NCI-H2081 (cell line): Measurements from ENCODE around the gene METTL27.
"Not testable (repeated sequence)": the region's sequence is repeated elsewhere in the genome, so short reads cannot be mapped to it uniquely, and the experiment has no call there.

ENCODE experiments used
- DNase-seq, 2 experiments: peaks; one replicate each; lab custom pipeline; 2025; lab: John Stamatoyannopoulos, UW

The METTL27 gene, protein sequence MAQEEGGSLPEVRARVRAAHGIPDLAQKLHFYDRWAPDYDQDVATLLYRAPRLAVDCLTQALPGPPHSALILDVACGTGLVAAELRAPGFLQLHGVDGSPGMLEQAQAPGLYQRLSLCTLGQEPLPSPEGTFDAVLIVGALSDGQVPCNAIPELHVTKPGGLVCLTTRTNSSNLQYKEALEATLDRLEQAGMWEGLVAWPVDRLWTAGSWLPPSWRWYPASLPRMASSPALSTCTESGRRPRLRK

DNA sequence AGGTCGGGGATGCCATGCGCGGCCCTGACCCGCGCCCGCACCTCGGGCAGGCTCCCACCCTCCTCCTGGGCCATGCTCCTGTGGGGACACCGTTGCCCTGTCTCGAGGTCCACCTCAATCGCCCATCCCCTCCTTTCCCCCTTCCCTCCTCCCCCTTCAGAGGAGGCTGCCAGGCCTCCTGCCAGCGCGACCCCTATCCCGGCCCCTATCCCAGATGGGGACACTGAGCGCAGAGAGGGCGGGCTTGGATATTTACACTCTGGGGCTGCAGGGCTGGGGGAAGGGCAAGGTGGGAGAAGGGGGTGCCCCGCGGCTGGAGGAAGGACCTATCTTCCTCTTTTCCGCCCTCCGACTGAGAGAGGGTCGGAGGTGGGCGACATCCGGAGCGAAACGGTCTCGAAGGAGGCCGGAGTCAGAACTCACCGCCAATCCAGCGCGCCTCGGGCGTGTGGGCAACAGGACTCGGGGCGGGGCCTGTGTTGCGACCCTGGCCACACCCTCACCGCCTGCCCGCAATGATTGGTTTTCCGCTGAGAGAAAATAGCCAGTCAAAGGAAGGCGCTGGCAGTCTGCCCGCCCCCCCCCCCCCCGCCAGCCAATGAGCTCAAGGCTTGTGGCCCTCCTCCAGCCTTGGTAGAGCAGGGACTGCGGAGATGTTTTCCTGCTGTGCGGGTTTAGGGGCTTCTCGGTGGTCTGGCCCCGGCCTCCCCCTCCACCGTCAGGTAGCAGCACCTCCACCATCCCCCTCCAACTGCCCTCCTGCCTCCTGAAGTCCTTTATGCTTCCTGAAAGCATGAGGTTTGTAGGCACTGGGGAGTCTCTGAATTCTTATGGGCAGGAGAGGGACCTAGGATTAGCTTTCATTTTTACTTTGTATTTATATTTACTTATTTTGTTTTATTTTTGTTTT, at the start of gene METTL27:
TSS of gene METTL27 (minus strand) at position 450 of the 910 bp plus-strand sequence. CDS start at position 74, 376 bp downstream.
- peak; percentile 95 to 96 for DNase-seq

DNA sequence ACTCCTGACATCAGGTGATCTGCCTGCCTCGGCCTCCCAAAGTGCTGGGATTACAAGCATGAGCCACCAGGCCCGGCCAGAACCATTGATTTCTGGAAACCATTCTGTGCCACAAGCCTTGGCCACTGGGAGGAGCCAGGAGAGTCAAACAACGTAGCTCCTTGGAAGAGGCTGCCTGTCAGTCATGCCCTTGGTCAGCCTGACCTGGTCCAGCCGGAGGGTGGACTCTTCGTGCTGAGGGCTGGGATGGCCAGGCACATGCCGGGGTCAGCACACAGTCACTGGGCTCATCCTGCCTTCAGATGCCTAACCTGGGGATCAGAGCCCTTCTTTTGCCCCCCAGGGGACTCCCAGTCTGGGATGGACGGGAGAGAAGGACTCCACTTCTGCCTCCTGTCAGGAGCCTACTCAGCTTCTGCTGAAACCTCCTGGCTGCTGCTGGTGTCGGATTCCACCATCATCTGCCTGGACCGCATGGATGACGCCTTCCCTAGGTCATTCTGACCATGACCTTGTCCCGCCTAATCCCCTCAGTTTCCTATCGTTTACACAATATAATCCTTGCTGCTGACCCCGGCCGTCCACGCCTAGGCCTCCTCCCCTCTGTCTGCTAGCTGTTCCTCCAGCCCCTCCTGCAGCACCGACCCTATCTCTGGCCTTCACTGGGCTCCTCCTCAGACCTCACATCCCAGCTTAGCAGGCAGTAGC, 49.0 kb upstream of the METTL27 start:
- no peak for DNase-seq

DNA sequence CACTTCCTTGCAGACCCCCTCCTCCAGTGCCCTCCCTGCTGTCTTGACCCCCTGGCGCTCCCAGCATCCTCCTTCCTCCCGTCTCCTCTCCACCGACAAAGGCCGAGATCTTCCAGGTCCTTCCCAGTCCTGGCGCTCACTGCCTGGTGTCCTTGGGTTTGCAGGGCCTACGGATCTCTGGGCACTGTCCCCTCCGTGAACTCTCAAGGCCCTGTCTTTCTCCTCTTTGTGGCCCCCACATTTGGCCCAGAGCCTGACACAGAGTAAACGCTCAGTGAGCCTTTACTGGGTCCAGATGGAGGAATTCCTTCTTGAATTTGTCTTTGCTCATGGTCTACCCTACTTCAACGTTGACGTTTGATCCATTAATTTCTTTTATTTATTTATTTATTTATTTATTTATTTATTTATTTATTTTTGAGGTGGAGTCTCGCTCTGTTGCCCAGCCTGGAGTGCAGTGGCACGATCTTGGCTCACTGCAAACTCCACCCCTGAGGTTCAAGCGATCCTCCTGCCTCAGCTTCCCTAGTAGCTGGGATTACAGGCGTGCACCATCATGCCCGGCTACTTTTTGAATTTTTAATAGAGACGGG, 48.3 kb upstream of the METTL27 start:
- no peak for DNase-seq

DNA sequence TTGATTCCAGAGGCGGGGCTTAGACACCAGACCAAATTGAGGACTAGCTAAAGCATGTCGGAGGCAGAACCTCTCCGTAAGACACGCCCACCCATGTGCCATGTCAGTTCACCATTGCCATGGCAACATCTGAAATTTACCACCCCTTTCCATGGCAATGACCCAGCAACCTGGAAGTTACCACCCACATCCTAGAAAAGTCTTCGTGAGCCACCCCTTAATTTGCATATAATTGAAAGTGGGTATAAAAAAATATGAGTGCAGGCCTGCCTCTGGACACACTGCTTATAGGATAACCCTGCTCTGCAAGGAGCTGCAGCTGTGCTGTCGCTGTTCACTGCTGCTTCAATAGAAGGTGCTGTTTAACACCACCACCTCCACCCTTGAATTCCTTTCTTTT, 46.6 kb upstream of the METTL27 start:
- DNase-seq: peak in 1 of 2 experiments; percentile 9

DNA sequence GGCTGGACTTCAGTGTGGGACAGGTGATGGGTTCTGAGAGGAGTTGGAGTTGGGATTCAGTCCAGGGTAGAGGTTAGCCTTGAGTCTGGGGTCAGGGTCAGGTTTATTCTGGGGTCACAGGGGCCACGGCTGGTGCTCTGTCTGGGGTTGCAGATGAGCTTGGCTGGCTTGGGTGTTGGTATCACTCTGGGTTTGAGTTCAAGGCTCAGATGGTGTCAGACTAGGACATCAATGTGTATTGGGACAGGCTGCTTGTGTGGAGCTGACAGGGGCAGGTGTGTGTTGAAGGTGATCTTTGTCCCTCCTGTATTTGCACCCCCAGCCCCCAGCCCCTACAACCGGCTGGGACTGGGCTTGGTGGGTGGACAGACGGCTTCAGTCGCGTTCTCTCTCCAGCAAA, 45.4 kb upstream of the METTL27 start:
- no peak for DNase-seq

DNA sequence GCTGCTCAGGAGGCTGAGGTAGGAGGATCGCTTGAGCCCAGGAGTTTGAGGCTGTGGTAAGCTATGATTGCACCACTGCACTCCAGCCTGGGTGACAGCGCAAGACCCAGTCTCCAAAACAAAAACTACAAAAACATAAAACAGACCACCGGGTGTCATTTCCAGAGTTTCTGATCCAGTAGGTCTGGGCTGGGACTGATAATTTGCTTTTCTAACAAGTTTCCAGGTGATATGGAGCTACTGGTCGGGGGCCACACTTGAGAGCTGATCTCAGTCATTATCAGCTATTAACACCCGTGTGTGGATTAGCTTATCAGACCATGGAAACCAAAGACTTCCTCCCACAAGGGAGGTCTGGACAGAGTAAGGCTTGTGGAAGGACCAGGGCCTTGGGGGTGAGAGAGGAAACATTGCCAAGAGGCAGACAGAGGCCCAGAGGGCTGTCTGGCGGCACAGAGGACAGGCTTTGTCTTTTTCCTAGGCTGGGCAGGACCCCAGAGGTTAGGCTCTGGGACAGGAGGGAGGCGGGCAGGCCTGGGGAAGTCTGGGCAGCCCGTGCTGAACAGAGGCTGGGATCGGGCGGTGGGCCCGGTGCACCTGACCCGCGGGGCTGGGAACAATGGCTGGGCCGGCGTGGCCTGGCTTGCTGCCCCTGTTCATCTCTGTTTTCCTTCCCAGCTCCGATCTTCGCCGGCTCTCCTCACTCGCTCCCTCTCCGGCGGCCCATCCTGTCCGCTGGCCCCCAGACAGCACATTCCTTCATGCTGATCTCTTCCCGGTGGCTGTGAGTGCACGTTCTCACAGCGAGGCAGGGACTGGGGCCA, 43.9 kb upstream of the METTL27 start:
- DNase-seq: no peak

DNA sequence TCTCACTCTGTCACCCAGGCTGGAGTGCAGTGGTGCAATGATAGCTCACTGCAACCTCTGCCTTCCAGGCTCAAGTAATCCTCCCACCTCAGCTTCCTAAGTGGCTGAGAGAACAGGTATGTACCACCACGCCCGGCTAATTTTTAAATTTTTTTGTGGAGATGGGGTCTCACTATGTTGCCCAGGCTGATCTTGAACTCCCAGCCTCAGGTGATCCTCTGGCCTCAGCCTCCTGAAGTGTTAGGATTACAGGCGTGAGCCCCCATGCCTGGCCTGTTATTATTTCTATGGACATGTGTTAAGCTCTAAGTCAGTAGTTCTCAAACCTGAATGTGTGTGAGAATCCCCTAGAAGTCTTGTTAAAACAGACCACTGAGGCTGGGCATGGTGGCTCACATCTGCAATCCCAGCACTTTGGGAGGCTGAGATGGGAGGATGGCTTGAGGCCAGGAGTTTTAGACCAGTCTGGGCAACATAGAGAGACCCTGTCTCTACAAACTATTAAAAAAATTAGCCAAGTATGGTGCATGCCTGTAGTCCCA, 43.2 kb upstream of the METTL27 start:
- no peak for DNase-seq

DNA sequence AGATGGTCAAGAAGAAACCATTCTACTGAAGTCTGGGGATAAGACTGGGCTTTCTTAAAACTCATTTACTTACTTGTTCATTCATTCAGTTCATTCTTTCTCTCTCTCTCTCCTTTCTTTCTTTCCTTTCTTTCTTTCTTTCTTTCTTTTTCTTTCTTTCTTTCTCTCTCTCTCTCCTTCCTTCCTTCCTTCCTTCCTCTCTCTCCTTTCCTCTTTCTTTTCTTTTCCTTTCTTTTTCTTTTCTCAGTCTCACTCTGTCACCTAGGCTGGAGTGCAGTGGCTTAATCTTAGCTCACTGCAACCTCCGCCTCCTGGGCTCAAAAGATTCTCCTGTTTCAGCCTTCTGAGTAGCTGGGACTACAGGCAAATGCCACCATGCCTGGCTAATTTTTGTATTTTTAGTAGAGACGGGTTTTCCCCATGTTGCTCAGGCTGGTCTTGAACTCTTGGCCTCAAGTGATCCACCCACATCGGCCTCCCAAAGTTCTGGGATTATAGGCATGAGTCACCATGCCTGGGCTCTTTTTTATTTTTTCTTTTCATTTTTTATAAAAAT, 42.6 kb upstream of the METTL27 start:
- not testable (repeated sequence) for DNase-seq

DNA sequence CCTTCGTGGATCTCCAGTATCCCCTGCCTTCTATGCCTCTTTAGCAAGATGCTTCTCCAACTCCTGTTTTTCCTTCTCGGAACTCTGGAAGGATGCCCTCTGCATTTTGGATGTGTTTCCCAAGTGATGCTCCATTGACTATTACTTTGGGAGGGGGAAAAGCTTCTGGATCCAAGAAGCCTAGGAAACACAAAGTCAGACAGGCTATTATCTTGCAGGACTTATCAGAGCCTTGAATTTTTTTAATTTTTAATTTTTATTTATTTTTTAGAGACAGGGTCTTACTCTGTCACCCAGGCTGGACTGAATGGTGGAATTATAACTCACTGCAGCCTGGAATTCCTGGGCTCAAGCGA, 39.7 kb upstream of the METTL27 start:
- no peak for DNase-seq

DNA sequence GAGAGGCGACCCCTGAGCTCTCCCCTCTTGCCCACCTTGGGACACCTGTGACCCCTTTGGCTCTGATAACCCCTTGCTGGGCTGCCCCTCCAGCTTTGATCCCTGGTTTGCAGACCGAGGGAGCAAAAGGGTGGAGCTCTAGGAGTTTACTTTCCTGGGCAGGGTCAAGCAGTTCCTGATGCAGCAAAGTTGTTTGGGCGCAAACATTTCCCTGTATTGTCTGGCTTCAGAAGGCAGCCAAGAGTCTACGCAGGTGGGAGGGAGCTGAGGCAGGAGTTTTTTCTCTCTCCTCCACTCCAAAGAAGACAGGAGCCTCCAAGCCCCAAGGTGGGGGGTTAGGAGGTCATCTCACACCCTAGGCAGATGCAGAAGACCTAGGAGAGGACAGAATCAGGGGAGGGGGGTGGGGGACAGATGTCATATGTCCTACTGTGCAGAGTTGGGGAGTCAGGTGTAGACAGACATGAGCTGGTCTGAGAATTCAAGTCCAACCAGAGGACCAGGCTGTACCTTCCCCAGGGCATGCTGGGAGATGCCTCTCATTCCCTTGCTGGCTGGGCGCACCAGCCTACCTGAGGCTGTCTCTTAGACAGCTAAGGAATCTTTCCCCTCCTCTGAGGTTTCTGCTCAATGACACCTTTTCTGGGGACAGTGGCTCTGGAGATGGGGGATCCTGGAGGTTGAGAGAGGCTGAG, 39.2 kb upstream of the METTL27 start:
- no peak for DNase-seq

DNA sequence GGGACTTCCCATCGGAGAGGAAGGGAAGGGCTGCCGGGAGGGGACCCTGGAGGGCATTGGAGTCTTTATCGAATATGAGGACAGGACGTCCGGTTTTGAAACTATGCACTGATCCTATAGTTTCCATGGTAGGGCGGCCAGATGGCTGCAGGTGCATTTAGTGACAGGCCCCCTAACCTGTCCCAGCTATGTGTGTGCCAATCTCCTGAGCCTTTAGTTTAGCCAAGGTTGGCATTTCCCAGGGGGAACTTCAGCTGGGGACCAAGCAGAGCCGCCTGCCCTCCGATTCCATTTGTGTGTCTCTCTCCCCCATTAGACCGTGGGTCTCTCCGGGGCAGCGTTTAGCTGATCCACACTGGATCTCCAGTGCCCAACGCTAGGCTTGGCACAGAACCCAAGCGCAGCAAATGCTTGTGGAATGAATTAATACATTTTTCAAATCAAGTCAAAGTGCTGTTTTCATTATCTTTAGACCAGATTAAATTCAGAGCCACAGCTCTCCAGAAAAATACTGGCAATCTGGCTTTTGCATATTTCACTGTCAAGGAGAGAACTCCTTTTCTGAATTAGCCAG, 38.5 kb upstream of the METTL27 start:
- no peak for DNase-seq

DNA sequence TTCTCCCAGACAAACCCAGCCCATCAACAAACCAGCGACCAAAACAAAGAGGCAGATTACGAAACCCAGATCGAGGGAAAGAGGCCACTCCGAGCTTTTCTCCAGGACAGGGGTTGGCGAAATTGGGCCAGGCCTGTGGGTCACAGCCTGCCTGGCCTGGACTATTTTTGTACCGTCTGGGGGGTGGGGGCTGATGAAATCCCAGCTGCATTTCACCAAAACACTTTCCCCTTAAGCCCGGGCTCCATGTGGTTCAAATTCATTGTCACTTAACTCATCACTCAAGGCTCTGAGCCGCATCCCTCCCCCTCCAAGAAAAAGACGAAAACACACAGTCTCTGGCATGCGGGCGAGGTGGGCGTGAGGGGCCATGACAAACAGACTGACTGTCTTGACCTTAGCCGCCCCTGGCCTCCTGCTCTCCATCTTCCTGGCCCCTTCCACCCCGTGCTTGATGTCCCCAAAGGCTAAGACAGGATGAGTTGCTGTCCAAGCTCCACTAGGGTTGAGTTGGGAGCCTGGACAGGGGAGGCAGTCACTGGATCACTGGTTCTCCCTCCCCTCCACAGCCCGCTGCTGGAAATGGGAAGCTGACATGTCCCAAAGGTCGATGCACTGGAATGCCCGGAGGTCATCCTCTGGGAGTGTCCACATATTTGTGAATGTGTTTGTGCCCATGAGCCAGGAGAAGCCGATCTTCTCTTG, 37.8 kb upstream of the METTL27 start:
- no peak for DNase-seq

DNA sequence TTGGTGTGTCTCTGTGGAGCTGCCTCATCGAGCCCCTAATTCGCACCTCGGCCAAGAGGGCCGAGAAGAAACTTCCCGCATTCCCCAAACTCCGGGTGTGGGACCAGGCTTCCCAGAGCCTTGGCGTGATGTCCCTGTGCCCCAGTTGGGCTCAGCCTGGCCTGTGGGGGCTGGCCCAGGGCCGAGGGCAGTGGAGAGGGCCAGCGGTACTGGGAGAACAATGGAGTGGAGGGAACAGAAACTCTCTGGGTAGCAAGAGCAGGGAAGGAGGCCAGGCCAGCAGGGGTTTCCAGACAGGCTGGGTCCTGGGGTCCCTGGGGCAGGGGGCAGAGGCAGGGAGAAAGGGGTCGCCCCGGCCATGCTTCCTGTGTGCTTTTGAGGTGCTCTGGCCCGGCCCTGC, 34.7 kb upstream of the METTL27 start:
- DNase-seq: no peak

DNA sequence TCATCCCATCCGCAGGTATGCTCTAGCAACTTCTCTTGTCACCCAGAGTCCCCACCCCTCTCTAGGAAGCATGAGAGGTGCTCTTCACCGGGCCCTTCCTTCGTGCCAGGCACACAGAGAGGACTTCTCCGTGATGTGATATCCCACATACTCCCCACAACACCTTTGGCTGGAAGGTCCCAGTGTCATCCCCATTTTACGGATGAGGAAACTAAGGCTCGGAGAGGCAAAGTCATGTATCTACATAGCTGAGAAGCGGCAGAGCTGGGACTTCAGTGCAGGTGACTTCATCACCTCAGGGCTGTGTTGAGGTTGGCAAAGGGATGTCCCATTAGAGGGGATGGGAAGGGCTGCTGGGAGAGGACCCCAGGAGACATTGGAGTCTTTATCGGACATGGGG, 34.0 kb upstream of the METTL27 start:
- no peak for DNase-seq

DNA sequence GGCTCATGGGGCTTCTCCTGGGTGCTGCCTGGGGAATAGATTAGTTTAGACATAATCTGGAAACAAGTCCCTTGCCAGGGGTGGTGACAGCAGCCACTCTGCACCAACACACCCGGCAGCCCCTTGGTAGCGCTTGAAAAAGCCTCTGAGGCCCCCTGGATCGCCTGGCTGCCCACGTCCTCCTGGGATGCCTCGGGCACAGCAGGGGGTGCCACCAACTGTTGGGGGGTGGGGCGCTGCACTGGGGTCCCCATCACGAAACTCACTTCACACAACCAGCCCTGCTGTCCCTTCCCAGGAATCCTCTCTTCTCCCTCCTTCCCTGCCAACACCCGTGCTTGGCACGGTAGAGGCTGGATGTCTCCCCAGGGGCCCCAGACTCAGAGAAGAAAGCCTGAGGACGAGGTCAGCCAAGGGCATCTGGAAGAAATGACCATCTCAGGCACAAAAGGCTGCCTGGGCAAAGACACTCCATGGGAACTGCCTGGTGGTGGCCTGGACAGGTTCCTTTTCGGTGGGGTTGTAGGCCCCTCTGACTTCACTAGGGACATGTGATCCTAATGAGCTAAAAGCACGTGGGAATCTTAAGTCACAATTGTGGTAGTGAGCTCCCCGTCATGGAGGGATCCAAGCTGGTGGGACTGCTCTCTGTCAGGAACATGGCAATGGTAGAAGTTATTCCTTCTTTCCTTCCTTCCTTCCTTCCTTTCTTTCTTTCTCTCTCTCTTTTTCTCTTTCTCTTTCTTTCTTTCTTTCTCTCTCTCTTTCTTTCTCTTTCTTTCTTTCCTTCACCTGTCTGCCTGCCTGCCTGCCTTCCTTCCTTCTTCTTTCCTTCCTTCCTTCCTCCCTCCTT, 30.0 kb upstream of the METTL27 start:
- DNase-seq: no peak

DNA sequence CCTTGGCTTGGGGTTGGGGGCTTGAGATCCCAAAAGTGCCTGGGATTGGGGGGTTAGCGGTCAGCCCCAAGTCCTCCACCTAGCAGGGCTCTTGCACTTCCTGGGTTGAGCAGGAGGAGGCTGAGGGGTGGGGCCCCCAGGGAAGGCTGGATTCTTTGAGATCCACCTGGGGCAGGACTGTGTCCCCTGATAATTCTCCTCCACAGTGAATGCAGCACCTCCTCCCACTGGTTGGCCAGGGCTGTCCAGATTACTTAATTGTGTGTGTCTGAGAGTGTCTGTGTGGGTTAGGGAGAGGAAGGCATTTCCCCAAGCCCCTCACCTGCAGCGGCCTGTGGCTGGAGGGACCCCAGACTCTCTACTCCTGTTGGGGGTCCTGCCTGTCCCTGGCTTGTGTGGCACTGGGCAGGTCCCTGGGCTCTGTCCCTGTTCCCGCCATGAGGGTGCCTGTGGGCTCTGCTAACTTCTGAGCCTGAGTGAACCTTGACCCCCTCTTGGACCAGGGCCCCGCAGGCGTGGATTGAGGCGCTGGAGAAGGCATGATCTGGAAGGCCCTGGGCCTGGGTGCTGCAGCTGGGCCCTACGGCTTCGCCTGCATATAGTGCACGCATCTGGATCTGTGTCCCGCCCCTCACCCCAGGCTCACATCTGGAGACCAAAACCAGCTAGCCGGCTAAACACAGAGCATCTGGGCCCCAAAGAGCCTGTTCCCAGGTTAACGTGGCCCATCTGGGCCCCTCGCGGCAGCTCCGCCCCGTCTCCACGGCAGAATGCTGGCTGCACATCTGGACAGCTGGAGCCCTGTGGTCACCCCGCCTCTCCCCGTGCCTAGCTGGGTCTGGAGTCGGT, 29.1 kb upstream of the METTL27 start:
- DNase-seq: no peak

DNA sequence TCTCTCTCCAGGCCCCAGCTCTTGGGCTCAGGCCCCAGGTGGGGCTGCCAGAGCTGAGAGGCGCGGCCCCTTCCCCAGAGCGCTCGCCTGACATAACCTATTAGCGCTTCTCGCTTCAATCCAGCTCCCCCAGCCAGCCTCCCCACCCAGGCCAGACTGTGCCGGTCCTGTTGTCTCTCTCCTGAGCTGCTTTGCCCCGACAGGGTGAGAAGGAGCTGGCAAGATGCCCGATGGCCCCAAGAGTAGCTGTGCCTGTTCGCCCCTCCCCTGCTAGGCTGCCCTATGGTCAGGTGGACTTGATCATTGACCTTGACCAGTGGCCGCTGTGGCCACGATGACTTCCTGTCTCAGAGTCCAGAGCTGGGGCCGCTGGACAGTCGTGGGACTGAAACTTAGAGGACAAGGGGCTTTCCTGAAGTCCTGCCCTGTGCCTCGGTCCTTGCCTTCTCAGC, 27.8 kb upstream of the METTL27 start:
- DNase-seq: no peak
